ENCODE measurements around the gene AMIGO2. TPM values are rescaled to one million over a fixed set of nuclear protein-coding genes. Genes with fewer than 3 reads are reported as not detected.

The AMIGO2 gene
- total RNA-seq, 1 experiment from 2014 or later: 0.96 TPM

DNA sequence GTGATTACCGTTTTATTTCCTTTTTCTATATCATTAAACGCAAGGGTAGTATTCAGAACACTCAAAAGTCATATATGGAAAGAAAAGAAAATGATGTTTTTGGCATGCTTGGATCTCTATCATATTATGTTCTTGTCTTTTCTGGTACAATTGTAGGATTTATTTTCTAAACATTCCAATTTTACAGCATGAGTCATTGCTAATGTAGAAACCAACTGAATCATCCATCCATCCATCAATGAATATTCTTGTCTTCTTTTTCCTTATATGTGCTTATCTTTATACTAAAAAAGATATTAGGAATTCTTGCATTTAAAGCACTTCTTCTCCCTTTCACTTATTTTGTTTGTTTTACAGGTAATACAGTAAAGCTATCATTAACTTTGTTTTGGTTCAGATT, 20.4 kb upstream of the AMIGO2 start (continued):
- TF ChIP-seq, protein P1, sequence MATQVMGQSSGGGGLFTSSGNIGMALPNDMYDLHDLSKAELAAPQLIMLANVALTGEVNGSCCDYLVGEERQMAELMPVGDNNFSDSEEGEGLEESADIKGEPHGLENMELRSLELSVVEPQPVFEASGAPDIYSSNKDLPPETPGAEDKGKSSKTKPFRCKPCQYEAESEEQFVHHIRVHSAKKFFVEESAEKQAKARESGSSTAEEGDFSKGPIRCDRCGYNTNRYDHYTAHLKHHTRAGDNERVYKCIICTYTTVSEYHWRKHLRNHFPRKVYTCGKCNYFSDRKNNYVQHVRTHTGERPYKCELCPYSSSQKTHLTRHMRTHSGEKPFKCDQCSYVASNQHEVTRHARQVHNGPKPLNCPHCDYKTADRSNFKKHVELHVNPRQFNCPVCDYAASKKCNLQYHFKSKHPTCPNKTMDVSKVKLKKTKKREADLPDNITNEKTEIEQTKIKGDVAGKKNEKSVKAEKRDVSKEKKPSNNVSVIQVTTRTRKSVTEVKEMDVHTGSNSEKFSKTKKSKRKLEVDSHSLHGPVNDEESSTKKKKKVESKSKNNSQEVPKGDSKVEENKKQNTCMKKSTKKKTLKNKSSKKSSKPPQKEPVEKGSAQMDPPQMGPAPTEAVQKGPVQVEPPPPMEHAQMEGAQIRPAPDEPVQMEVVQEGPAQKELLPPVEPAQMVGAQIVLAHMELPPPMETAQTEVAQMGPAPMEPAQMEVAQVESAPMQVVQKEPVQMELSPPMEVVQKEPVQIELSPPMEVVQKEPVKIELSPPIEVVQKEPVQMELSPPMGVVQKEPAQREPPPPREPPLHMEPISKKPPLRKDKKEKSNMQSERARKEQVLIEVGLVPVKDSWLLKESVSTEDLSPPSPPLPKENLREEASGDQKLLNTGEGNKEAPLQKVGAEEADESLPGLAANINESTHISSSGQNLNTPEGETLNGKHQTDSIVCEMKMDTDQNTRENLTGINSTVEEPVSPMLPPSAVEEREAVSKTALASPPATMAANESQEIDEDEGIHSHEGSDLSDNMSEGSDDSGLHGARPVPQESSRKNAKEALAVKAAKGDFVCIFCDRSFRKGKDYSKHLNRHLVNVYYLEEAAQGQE (IDR thresholded peaks at IDR 0.05; ENCODE audit: low read depth): no peak
- TF ChIP-seq POLR2AphosphoS5 (IDR thresholded peaks at IDR 0.05; ENCODE audit: low read depth, low read length) (no peak), ZFX (IDR thresholded peaks at IDR 0.05) (no peak), EZH2 (IDR thresholded peaks at IDR 0.05) (no peak), ZNF274 (IDR thresholded peaks at IDR 0.05; ENCODE audit: low read depth, low read length) (no peak), EZH2phosphoT487 (IDR thresholded peaks at IDR 0.05; ENCODE audit: borderline replicate concordance) (no peak), MAX (IDR thresholded peaks at IDR 0.05) (no peak), RAD21 (IDR thresholded peaks at IDR 0.05; ENCODE audit: low read depth) (no peak), FOSL1 (IDR thresholded peaks at IDR 0.05; ENCODE audit: low read depth) (no peak)

- Histone ChIP-seq H3K79me2 (ENCODE audit: insufficient read depth, low read length) (no peaks in the 10 kb centered on the region), H3K4me2 (ENCODE audit: low read length) (no peak overlapping the region), H3K36me3 (ENCODE audit: control insufficient read depth in 1 of 2, insufficient read depth in 2 of 2, low read length in 2 of 2) (no peaks in the 10 kb centered on the region), H2AFZ (ENCODE audit: low read depth, low read length, poor library complexity, severe bottlenecking) (no peak overlapping the region), H3K9me3 (ENCODE audit: control insufficient read depth in 1 of 2, insufficient read depth in 1 of 2, low read depth in 1 of 2, low read length in 2 of 2) (no peaks in the 10 kb centered on the region), H4K20me1 (ENCODE audit: insufficient read depth) (no peaks in the 10 kb centered on the region), H3K27me3 (ENCODE audit: insufficient read depth, low read length) (no peaks in the 10 kb centered on the region), H3K9me2 (ENCODE audit: insufficient read depth) (no peaks in the 10 kb centered on the region), H3K27ac (ENCODE audit: low read depth, low read length) (no peak overlapping the region), H3K4me1 (ENCODE audit: control insufficient read depth in 1 of 2, insufficient read depth in 2 of 2, low read length in 2 of 2) (no peaks in the 10 kb centered on the region), H3K9ac (ENCODE audit: low read length) (no peak overlapping the region), H3K4me3 (replicated peaks in 1 of 2; ENCODE audit: low read depth in 1 of 2, low read length in 2 of 2) (no peak overlapping the region)
- no peak for TF ChIP-seq TCF7L2 (IDR thresholded peaks at IDR 0.05; ENCODE audit: borderline replicate concordance, extremely low read depth, insufficient read depth, insufficient read length)
- no peak for TF ChIP-seq ZBTB33 (IDR thresholded peaks at IDR 0.05; ENCODE audit: extremely low read depth, insufficient replicate concordance, low read length)
- no peak for TF ChIP-seq POLR2AphosphoS5 (IDR thresholded peaks at IDR 0.05; ENCODE audit: low read depth, low read length)
- no peak for TF ChIP-seq FOSL1 (IDR thresholded peaks at IDR 0.05; ENCODE audit: low read depth)
- TF ChIP-seq EZH2phosphoT487 (IDR thresholded peaks at IDR 0.05; ENCODE audit: borderline replicate concordance): no peak
- intact Hi-C loops (cut with micrococcal nuclease): no loop called here
- DNase-seq (ENCODE audit: low read depth, low spot score): no peak
- BruUV-seq (replicated peaks): no TSS peak
- ChIA-PET RAD21 (ENCODE audit: low non-redundant PET in 1 of 2, low total read pairs in 2 of 2, uncharacterized antibody in 2 of 2, unreplicated experiment in 2 of 2) (no interaction called here), CTCF (no interaction called here), POLR2A (no interaction called here)
- no peak for ATAC-seq
These were observed 19.9 kb upstream of the AMIGO2 start for GRCh38 chr12:47099610-47100009.
